Mesendoderm (in vitro differentiated cells): Measurements from ENCODE around the gene PSMD11.
A peak's percentile ranks its signal among the peaks of the same experiment; 100 is the strongest.

Experiments
- DNase-seq: peaks from one replicate; pipeline ENCODE4 v3.0.0; 2013
- H2AK5ac ChIP-seq: 2 replicates; pipeline ENCODE4 v1.6.1; 2013; ENCODE audit warnings: low read length, inconsistent platforms
- H2BK120ac ChIP-seq: 2 replicates; pipeline ENCODE4 v1.6.1; 2013; ENCODE audit warnings: low read depth, mild to moderate bottlenecking, low read length, moderate library complexity, mixed read lengths
- H2BK15ac ChIP-seq: replicated peaks from 2 replicates; pipeline ENCODE4 v1.6.1; 2013; ENCODE audit warnings: low read depth, mild to moderate bottlenecking, moderate library complexity
- H2BK5ac ChIP-seq: 2 replicates; pipeline ENCODE4 v1.6.1; 2013; ENCODE audit warnings: low read length, inconsistent platforms
- H3K18ac ChIP-seq: 2 replicates; pipeline ENCODE4 v1.6.1; 2013; ENCODE audit warnings: mild to moderate bottlenecking, low read length, mixed read lengths
- H3K23ac ChIP-seq: one replicate; pipeline ENCODE4 v1.6.1; 2013; ENCODE audit warnings: low read length
- H3K27ac ChIP-seq: 2 replicates; pipeline ENCODE4 v1.5.1; 2013; ENCODE audit warnings: low read depth, mild to moderate bottlenecking, inconsistent platforms, low read length, moderate library complexity
- H3K27me3 ChIP-seq: 2 replicates; pipeline ENCODE4 v1.6.1; 2013; ENCODE audit warnings: low read length, control low read depth, mild to moderate bottlenecking, inconsistent platforms; ENCODE audit not compliant: insufficient read depth, poor library complexity
- H3K36me3 ChIP-seq: 2 replicates; pipeline ENCODE4 v1.6.1; 2013; ENCODE audit warnings: low read length, inconsistent platforms; ENCODE audit not compliant: control insufficient read depth, insufficient read depth
- H3K4ac ChIP-seq: one replicate; pipeline ENCODE4 v1.6.1; 2013; ENCODE audit warnings: low read depth, mild to moderate bottlenecking, low read length, moderate library complexity
- H3K4me1 ChIP-seq: 2 replicates; pipeline ENCODE4 v1.6.1; 2013; ENCODE audit warnings: low read depth, low read length, inconsistent platforms; ENCODE audit not compliant: control insufficient read depth
- H3K4me2 ChIP-seq: 2 replicates; pipeline ENCODE4 v1.6.1; 2013; ENCODE audit warnings: low read length
- H3K4me3 ChIP-seq: 2 replicates; pipeline ENCODE4 v1.5.1; 2013; ENCODE audit warnings: mild to moderate bottlenecking, low read length
- H3K56ac ChIP-seq: one replicate; pipeline ENCODE4 v1.6.1; 2013; ENCODE audit warnings: low read length
- H3K79me1 ChIP-seq: 2 replicates; pipeline ENCODE4 v1.6.1; 2013; ENCODE audit warnings: low read length, inconsistent platforms
- H3K79me2 ChIP-seq: 2 replicates; pipeline ENCODE4 v1.6.1; 2013; ENCODE audit warnings: mild to moderate bottlenecking, low read length; ENCODE audit not compliant: control insufficient read depth, insufficient read depth
- H3K9ac ChIP-seq: 2 replicates; pipeline ENCODE4 v1.6.1; 2013; ENCODE audit warnings: low read length, inconsistent platforms
- H4K5ac ChIP-seq: one replicate; pipeline ENCODE4 v1.6.1; 2013; ENCODE audit warnings: low read length
- H4K8ac ChIP-seq: one replicate; pipeline ENCODE4 v1.6.1; 2013; ENCODE audit warnings: low read depth, mild to moderate bottlenecking, control low read depth, low read length, moderate library complexity
- WGBS: extraction: QIAGEN DNeasy Blood & Tissue Kit; methylation state at CpG from one replicate; pipeline ENCODE4 v1.1.7; 2013; ENCODE audit warnings: low lambda C conversion rate, missing lambda C conversion rate; ENCODE audit not compliant: insufficient coverage; ENCODE audit errors: extremely low coverage; 5-methylcytosine and 5-hydroxymethylcytosine counted together

PSMD11 gene

DNA sequence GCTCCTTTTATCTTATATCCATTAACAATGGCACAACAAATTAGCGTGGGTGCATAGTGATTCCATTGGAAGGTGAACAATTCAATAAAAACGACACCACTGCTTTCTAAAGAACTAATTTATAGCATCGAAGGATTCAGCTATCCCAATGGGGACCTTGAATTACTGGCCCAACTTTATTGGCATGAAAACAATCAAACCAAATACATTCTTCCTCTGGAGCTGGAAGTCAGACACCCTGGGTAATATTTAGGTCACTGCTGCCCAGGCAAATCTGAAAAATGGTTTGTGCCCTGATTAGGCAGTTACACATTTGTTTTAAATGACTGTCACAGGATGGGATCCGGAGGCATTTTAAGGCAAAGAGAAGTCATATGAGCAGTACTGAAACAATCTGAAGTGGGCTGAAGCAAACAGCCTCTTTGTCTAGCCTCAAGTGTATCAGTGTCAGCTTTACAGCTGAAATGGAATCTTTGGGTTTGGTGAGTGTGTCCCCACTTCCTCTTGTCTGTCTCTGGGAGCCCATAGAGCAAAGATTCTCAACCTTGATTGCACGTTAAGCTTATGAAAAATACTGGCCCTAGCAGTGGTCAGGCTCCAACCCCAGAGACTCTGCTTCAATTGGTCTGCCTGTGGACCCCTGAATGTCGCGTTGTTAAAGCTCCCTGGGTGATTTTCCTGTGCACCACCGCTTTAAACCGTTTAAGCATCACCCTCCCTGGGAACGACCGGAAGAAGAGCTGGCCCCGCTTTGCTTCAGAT lies 72.8 kb downstream of the PSMD11 start:
- Histone ChIP-seq H3K27ac (no peak overlapping the region), H3K4me1 (peaks cover 21% of the 10 kb centered on the region)

DNA sequence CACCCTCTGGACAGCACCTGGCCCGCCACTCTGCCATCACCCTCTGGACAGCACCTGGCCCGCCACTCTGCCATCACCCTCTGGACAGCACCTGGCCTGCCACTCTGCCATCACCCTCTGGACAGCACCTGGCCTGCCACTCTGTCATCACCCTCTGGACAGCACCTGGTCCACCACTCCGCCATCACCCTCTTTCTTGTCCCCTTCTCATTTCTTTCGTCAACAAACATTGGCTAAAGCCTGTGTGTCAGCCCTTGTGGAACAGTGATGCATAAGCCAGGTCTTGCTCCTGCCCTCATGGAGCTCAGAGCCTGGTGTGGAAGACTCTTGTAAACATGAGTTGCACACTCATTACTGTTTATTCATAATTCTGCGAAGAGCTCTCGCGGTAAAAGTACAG lies 73.7 kb downstream of the PSMD11 start:
- Histone ChIP-seq H4K5ac (no peak overlapping the region), H2BK15ac (no peak overlapping the region), H3K36me3 (no peaks in the 10 kb centered on the region), H2BK120ac (no peak overlapping the region), H3K27ac (no peak overlapping the region), H3K4me3 (no peak overlapping the region), H3K9ac (no peak overlapping the region), H2AK5ac (no peak overlapping the region), H3K23ac (no peak overlapping the region), H3K56ac (no peak overlapping the region), H2BK5ac (no peak overlapping the region), H4K8ac (no peak overlapping the region), H3K4me2 (no peak overlapping the region), H3K4ac (no peak overlapping the region), H3K4me1 (peaks cover 21% of the 10 kb centered on the region), H3K79me2 (no peaks in the 10 kb centered on the region), H3K18ac (no peak overlapping the region), H3K79me1 (no peaks in the 10 kb centered on the region), H3K27me3 (no peaks in the 10 kb centered on the region)
- DNase-seq, result no peak
- no CpG with 5 or more reads among the region's 7 CpGs for WGBS

More for the DNA sequence above, 72.8 kb downstream of the PSMD11 start:
- peak overlapping the region; percentile 29 for H2BK120ac ChIP-seq
- no peaks in the 10 kb centered on the region for H3K36me3 ChIP-seq
- H3K4me2 ChIP-seq, result no peak overlapping the region
- peak; percentile 37 for DNase-seq
- H3K56ac ChIP-seq, result peak overlapping the region; percentile 18
- no peak overlapping the region for H3K23ac ChIP-seq
- peak overlapping the region; percentile 45 for H3K18ac ChIP-seq
- H3K27me3 ChIP-seq, result no peaks in the 10 kb centered on the region
- no CpG with 5 or more reads among the region's 12 CpGs for WGBS
- no peaks in the 10 kb centered on the region for H3K79me1 ChIP-seq
- H2BK15ac ChIP-seq, result no peak overlapping the region
- H3K4ac ChIP-seq, result no peak overlapping the region
- H3K4me3 ChIP-seq, result no peak overlapping the region
- H4K8ac ChIP-seq, result no peak overlapping the region
- H2BK5ac ChIP-seq, result no peak overlapping the region
- no peak overlapping the region for H4K5ac ChIP-seq
- no peaks in the 10 kb centered on the region for H3K79me2 ChIP-seq
- no peak overlapping the region for H3K9ac ChIP-seq
- no peak overlapping the region for H2AK5ac ChIP-seq

DNA sequence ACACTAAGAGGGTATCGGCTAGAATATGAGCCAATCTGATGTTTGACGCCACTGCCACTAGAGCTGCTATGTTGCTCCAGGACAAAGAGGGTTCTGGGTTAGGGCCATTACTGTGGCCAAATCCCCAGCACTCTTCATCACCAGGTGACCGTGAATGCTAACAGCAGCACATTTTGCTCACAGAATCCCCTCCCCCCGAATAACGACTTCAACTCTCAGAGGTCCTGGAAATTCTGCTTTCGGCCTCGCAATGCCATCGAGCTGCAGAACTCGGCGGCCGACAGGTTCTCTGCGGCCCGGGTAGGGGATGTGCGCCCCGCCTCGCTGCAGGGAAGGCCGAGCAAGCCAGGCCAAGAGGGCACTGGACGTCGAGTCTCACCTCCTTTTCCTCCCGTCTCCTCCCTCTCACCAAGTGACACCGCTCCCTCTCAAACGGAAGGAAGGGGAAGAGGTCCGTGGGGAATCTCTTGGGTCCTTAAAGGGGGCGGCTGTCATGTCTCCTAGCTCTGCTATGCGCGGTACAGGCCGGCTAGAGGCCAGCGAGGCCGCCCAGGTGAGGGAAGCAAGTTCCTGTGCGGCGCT lies 74.4 kb downstream of the PSMD11 start:
- H2BK15ac ChIP-seq, result no peak overlapping the region
- peak overlapping the region; percentile 95 for H3K27ac ChIP-seq
- H3K36me3 ChIP-seq, result no peaks in the 10 kb centered on the region
- H4K8ac ChIP-seq, result peak overlapping the region; percentile 60
- H4K5ac ChIP-seq, result no peak overlapping the region
- WGBS, result no CpG with 5 or more reads among the region's 31 CpGs
- H3K4ac ChIP-seq, result peak overlapping the region; percentile 88
- H3K18ac ChIP-seq, result peak overlapping the region; percentile 88
- no peak overlapping the region for H2AK5ac ChIP-seq
- peak overlapping the region; percentile 21 for H3K4me3 ChIP-seq
- H3K4me2 ChIP-seq, result peak overlapping the region; percentile 79
- H2BK5ac ChIP-seq, result peak overlapping the region; percentile 1
- H3K79me2 ChIP-seq, result no peaks in the 10 kb centered on the region
- H3K4me1 ChIP-seq, result peaks cover 24% of the 10 kb centered on the region
- H3K23ac ChIP-seq, result no peak overlapping the region
- H3K27me3 ChIP-seq, result no peaks in the 10 kb centered on the region
- no peaks in the 10 kb centered on the region for H3K79me1 ChIP-seq
- no peak for DNase-seq
- H3K56ac ChIP-seq, result peak overlapping the region; percentile 86
- H3K9ac ChIP-seq, result peak overlapping the region; percentile 69
- peak overlapping the region; percentile 75 for H2BK120ac ChIP-seq

DNA sequence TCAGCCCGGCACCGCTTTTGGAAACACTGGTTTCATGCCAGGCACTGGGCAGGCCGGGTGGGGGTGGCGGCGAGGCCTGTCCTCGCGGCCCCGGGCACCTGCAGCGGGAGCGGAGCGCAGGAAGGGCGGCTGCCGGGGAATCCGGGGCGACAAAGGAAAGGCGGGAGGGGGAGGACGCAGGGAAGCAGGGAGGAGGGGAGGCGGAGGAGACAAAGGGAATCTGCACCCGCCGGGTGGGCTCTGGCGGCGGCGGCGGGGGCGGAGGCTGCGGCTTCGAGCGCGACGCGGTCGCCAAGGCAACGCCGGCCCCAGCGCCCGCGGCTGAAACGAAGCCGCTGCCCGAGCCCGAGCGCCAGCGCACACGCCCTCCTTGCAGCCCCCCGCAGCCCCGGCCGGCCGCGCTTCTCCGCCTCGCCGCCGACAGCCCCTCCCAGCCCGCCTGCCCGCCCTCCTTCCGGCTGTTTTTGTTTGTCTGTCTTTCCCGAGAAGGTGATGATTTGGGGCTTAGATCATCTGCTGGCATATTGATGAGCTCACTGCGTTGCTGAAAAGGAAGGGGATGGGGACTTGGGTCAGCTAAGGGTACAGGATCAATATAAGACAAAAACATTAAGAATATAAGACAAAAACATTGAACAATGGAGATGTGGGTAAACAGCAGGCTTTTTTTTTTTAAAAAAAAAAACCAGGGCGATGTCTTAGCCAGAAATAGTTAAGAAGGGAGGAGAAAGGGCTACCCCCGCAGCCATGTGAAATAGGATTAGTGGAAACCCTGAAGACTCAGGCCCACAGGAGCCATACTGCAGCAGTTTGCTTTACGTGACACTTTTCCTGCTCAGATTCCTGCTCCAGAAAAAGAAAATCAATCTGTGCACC lies 75.2 kb downstream of the PSMD11 start:
- H2BK120ac ChIP-seq, result peak overlapping the region; percentile 75
- peak overlapping the region; percentile 88 for H3K4ac ChIP-seq
- peak overlapping the region; percentile 88 for H4K5ac ChIP-seq
- no peaks in the 10 kb centered on the region for H3K27me3 ChIP-seq
- peak overlapping the region; percentile 61 for H2BK5ac ChIP-seq
- H3K18ac ChIP-seq, result peak overlapping the region; percentile 88
- H3K9ac ChIP-seq, result peak overlapping the region; percentile 69
- H3K56ac ChIP-seq, result peak overlapping the region; percentile 86
- H3K79me2 ChIP-seq, result no peaks in the 10 kb centered on the region
- no peaks in the 10 kb centered on the region for H3K36me3 ChIP-seq
- no peak overlapping the region for H2BK15ac ChIP-seq
- peak; percentile 96 for DNase-seq
- H3K27ac ChIP-seq, result peak overlapping the region; percentile 95
- peaks cover 24% of the 10 kb centered on the region for H3K4me1 ChIP-seq
- no peak overlapping the region for H3K23ac ChIP-seq
- no peaks in the 10 kb centered on the region for H3K79me1 ChIP-seq
- H2AK5ac ChIP-seq, result no peak overlapping the region
- H4K8ac ChIP-seq, result peak overlapping the region; percentile 60
- no peak overlapping the region for H3K4me3 ChIP-seq
- peak overlapping the region; percentile 80 for H3K4me2 ChIP-seq
- no CpG with 5 or more reads among the region's 61 CpGs for WGBS

DNA sequence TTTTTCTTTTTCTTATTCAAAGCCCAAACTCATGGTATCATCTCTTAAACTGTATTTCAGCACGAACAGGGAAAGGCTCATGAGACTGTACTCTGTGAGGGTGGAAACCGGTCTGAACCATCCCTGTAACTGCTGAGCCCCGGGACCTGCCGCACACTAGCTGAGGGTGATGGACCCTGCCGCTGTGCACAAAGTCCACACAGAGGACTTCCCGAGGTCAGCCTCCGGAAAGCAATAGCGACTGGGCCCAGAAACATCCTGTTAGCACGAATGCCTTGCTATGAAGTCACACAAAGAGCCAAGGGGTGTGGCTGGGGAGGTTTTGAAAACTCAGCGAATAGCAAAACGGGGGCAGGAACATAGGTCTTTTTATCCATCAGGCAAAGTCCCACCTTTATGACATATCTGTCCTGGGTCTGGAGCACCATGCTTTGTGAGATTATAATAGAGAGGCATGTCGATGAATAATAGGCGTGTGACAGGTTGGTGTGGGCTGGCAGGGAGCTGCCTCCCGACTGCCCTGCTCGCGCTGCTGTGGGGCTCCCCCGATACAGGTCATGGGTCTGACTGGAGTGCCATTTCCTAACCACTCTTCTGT lies 75.9 kb downstream of the PSMD11 start:
- WGBS, result no CpG with 5 or more reads among the region's 17 CpGs
- Histone ChIP-seq H3K18ac (peak overlapping the region; percentile 53), H3K9ac (peak overlapping the region; percentile 57), H3K4me2 (peak overlapping the region; percentile 21), H3K27me3 (no peaks in the 10 kb centered on the region), H3K23ac (no peak overlapping the region), H3K4me3 (no peak overlapping the region), H2AK5ac (peak overlapping the region; percentile 30), H2BK120ac (no peak overlapping the region), H2BK15ac (no peak overlapping the region), H3K79me2 (no peaks in the 10 kb centered on the region), H3K27ac (peak overlapping the region; percentile 95), H3K4ac (peak overlapping the region; percentile 76), H4K8ac (no peak overlapping the region), H4K5ac (peak overlapping the region; percentile 88), H3K56ac (peak overlapping the region; percentile 86), H3K36me3 (no peaks in the 10 kb centered on the region), H3K79me1 (no peaks in the 10 kb centered on the region), H3K4me1 (peaks cover 24% of the 10 kb centered on the region), H2BK5ac (peak overlapping the region; percentile 61)
- peak; percentile 80 for DNase-seq
